ENCODE results near the gene MB.

GRCh38 chr22:35563211-35563610, 53.9 kb downstream of the MB start:
- no peak for TF ChIP-seq EZH2 (IDR thresholded peaks at IDR 0.05; ENCODE audit: borderline replicate concordance, low read depth, low read length, poor library complexity, severe bottlenecking)
- TF ChIP-seq, protein P1, sequence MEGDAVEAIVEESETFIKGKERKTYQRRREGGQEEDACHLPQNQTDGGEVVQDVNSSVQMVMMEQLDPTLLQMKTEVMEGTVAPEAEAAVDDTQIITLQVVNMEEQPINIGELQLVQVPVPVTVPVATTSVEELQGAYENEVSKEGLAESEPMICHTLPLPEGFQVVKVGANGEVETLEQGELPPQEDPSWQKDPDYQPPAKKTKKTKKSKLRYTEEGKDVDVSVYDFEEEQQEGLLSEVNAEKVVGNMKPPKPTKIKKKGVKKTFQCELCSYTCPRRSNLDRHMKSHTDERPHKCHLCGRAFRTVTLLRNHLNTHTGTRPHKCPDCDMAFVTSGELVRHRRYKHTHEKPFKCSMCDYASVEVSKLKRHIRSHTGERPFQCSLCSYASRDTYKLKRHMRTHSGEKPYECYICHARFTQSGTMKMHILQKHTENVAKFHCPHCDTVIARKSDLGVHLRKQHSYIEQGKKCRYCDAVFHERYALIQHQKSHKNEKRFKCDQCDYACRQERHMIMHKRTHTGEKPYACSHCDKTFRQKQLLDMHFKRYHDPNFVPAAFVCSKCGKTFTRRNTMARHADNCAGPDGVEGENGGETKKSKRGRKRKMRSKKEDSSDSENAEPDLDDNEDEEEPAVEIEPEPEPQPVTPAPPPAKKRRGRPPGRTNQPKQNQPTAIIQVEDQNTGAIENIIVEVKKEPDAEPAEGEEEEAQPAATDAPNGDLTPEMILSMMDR (conservative IDR thresholded peaks at IDR 0.05; ENCODE audit: low read depth, low read length): no peak
